AG04450 (cell line): ENCODE data around the gene MAN1C1. TPM values are rescaled to one million over a fixed set of nuclear protein-coding genes. Genes with fewer than 3 reads are reported as not detected.

Experiments
- CTCF ChIA-PET: fragments of 300-600, 350-600 bp; formaldehyde crosslinking; extraction: SDS; loops from one replicate; lab custom pipeline; 2022; ENCODE audit warnings: antibody characterized with exemption, inconsistent platforms; lab: Charles Lee
- POLR2A ChIA-PET: fragments of 350-600 bp; formaldehyde crosslinking; extraction: SDS; loops from one replicate; lab custom pipeline; 2021; ENCODE audit warnings: antibody characterized with exemption, inconsistent platforms; lab: Yijun Ruan, JAX
- DNase-seq: peaks from one replicate; pipeline ENCODE4 v3.0.0-alpha.2; 2011; ENCODE audit warnings: low read depth, low spot score
- H3K27ac ChIP-seq: one replicate; pipeline ENCODE4 v1.5.1; 2012; ENCODE audit warnings: low read depth, low read length, control low read depth
- H3K27me3 ChIP-seq: one replicate; pipeline ENCODE4 v1.6.0; 2012; ENCODE audit warnings: low read length; ENCODE audit not compliant: control insufficient read depth, insufficient read depth
- H3K4me3 ChIP-seq: 2 replicates; pipeline ENCODE4 v1.5.1; 2011; ENCODE audit warnings: mild to moderate bottlenecking, low read depth, low read length, control low read depth
- H3K9me3 ChIP-seq: 2 replicates; pipeline ENCODE4 v1.5.1; 2012; ENCODE audit warnings: low read length; ENCODE audit not compliant: control insufficient read depth, insufficient read depth
- polyA plus RNA-seq: library from polyadenylated mRNA; depleted of rRNA; stranded (reverse); fragments of >200 nt; gene quantifications from 2 replicates; pipeline ENCODE4 v1.2.3, GENCODE V29; 2011
- TF ChIP-seq, protein P1 (sequence below): IDR thresholded peaks from 2 replicates; pipeline ENCODE4 v1.5.1; 2011; ENCODE audit warnings: low read depth, low read length, control low read depth, inconsistent platforms

The MAN1C1 gene
- polyA plus RNA-seq, 1 experiment: 16.9 TPM

DNA sequence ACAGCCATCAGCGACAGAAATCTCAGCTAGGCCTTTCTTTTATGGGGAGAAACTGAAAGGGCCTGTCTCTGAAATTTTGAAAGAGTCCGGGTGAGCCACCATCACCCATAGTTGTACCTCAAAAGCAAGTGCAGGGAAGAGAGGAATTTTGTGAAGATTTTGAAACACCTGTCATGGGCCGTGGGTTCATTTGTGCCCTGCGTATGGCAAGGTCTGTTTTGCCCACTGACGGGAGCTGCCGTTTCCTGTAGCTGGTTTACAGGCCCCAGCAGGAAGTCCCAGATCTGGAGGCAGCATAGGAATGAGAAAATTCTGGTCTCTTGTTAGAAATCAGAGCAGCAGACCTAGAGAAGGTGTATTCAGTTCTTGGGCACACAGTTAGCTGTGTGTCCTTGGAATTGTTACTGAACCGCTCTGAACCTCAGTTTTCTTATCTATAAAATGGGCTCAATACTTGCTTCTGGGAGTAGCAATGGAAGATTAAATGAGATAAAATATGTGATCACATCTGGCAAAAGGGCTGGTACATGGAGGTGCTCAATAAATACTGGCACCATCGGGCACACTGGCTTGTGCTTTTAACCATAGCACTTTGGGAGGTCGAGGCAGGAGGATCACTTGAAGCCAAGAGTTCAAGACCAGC lies 52.5 kb downstream of the MAN1C1 start:
- POLR2A ChIA-PET: interaction anchor here (1.0 kb wide), 1 partner anchor 26 kb away, joined by 3 read pairs; no protein-coding TSS in a partner anchor
- CTCF ChIA-PET: no interaction called here
- Histone ChIP-seq H3K9me3 (peaks cover 10% of the 10 kb centered on the region; the same call in 1 of the 2 replicates), H3K27ac (no peak overlapping the region), H3K27me3 (peaks cover 5% of the 10 kb centered on the region), H3K4me3 (no peak overlapping the region)
- TF ChIP-seq, protein P1, sequence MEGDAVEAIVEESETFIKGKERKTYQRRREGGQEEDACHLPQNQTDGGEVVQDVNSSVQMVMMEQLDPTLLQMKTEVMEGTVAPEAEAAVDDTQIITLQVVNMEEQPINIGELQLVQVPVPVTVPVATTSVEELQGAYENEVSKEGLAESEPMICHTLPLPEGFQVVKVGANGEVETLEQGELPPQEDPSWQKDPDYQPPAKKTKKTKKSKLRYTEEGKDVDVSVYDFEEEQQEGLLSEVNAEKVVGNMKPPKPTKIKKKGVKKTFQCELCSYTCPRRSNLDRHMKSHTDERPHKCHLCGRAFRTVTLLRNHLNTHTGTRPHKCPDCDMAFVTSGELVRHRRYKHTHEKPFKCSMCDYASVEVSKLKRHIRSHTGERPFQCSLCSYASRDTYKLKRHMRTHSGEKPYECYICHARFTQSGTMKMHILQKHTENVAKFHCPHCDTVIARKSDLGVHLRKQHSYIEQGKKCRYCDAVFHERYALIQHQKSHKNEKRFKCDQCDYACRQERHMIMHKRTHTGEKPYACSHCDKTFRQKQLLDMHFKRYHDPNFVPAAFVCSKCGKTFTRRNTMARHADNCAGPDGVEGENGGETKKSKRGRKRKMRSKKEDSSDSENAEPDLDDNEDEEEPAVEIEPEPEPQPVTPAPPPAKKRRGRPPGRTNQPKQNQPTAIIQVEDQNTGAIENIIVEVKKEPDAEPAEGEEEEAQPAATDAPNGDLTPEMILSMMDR: no peak
- no peak for DNase-seq

DNA sequence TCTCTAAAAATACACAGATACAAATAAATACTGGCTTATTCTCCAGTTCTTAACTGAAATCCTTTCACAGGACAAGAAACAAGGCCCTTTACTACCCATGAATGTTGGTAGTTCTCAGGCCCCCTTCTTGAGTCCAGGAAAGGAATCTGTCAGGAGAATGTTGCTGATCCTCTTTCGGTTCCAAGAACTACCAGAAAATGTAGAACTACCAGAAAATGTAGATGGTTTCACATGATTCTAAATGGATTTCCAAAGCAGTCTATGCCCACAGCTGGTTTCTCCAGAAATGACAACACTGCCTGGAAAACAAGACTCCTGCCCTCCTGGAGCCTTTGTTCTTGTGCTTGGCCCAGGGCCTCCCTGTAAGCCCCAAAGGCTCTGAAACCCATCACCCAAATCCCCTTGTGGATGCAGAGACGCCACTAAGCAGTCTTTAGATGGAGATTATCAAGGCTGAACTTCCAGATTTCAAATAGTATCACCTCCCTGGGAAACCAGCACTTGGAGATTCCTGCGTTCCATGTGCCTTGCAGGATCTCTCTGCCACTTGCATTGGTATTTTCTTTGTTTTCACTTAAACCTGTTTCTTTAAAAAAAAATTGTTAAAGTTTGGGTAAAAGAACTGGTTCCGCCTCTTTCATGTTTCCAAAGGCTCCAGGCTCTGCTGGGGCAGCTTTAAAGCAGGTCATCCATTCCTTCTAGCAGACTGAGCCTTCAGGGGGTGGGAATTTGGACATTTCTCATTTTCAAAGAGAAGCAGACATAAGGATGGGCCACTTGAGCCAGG lies 53.4 kb downstream of the MAN1C1 start:
- no peak overlapping the region for H3K27ac ChIP-seq
- CTCF ChIA-PET: no interaction called here

GRCh38 chr1:25671929-25672328 lies 55.3 kb downstream of the MAN1C1 start:
- Histone ChIP-seq H3K4me3 (no peak overlapping the region), H3K27me3 (peaks cover 8% of the 10 kb centered on the region), H3K27ac (no peak overlapping the region), H3K9me3 (peaks cover 10% of the 10 kb centered on the region; the same call in 1 of the 2 replicates)
- ChIA-PET CTCF (interaction anchor here (0.6 to 0.7 kb wide), 2 partner anchors 20 to 223 kb away, joined by 3 read pairs; no protein-coding TSS in a partner anchor), POLR2A (no interaction called here)
- TF ChIP-seq, protein P1: no peak
- no peak for DNase-seq

More for the DNA sequence above, 53.4 kb downstream of the MAN1C1 start:
- Histone ChIP-seq H3K9me3 (peaks cover 10% of the 10 kb centered on the region; the same call in 1 of the 2 replicates), H3K4me3 (no peak overlapping the region), H3K27me3 (peaks cover 5% of the 10 kb centered on the region)
- POLR2A ChIA-PET: interaction anchor here (1.0 kb wide), 1 partner anchor 25 kb away, joined by 3 read pairs; no protein-coding TSS in a partner anchor
- DNase-seq: no peak
- TF ChIP-seq, protein P1: no peak

DNA sequence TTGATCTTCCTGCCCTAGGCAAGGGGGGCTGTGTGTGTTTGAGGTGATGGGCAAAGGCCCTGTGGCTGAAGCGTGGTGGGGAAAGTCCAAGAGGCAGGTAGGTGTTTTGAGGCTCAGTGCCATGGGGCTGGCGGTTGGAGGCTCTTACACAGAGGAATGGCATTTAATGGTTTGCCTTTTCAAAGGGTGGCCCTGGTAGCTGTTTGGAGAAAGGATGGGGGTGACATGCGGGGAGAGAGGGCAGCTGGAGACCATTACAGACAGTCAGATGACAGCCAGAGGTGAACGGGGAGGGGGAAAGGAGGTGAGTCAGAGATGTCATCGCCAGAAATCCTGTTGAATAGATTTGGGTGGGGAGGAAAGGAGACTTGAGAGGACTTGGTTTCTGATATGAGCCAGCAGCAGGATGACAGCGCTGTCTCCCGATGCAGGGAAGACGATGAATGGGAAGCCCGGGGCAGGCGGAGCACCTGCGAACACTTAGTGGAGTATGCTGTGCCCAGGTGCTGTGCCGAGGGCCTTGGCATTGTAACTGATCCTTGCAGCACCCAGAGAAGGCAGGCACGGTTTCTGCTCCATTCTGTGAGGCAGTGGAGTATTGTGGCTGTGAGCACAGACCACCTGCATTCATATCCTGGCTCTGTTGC lies 56.3 kb downstream of the MAN1C1 start:
- TF ChIP-seq, protein P1: no peak
- POLR2A ChIA-PET: no interaction called here
- CTCF ChIA-PET: no interaction called here
- H3K9me3 ChIP-seq: peaks cover 10% of the 10 kb centered on the region; the same call in 1 of the 2 replicates
- DNase-seq: no peak
- H3K27ac ChIP-seq: no peak overlapping the region
- H3K4me3 ChIP-seq: no peak overlapping the region
- peaks cover 11% of the 10 kb centered on the region for H3K27me3 ChIP-seq
